MM.1S (cell line): ENCODE data around the gene TBC1D28.
"Not testable (repeated sequence)": the region's sequence is repeated elsewhere in the genome, so short reads cannot be mapped to it uniquely, and the experiment has no call there.

Experiments
- CTCF ChIP-seq: fragments of 300-600 bp; sonication (generic); IDR thresholded peaks from 2 replicates; pipeline ENCODE4 v1.5.1; 2016; ENCODE audit warnings: antibody characterized with exemption, low read length, mixed read lengths
- EZH2 ChIP-seq: fragments of 300-600 bp; sonication (generic); optimal IDR thresholded peaks from 2 replicates; pipeline ENCODE3; 2017; ENCODE audit warnings: low read depth, mild to moderate bottlenecking, antibody characterized with exemption, low read length, mixed read lengths
- EZH2phosphoT487 ChIP-seq: fragments of 300-600 bp; sonication (generic); IDR thresholded peaks from 2 replicates; pipeline ENCODE4 v1.6.1; 2018; ENCODE audit warnings: antibody characterized with exemption, low read length

- not testable (repeated sequence) for TF ChIP-seq CTCF, EZH2phosphoT487, EZH2
Observed at GRCh38 chr17:18624862-18625501, 19.2 kb downstream of the TBC1D28 start.
